Measurements from ENCODE around the gene HDAC1.

HDAC1 gene

GRCh38 chr1:32329931-32330466, 38.1 kb downstream of the HDAC1 start:
- H3K27ac Mint-ChIP-seq, result peak overlapping the region; percentile 81
- peaks cover 77% of the 10 kb centered on the region for H3K36me3 Mint-ChIP-seq
- no peak overlapping the region for H3K4me3 Mint-ChIP-seq
- no peaks in the 10 kb centered on the region for H3K27me3 Mint-ChIP-seq
- no peaks in the 10 kb centered on the region for H3K9me3 Mint-ChIP-seq
- DNase-seq, result no peak
- peaks cover 27% of the 10 kb centered on the region for H3K4me1 Mint-ChIP-seq
- CTCF ChIA-PET, result interaction anchor here (1.3 kb wide), 1 partner anchor 82 kb away, joined by 3 read pairs; no protein-coding TSS in a partner anchor

GRCh38 chr1:32330558-32331151, 38.8 kb downstream of the HDAC1 start:
- CTCF ChIA-PET, result interaction anchor here (1.3 kb wide), 1 partner anchor 82 kb away, joined by 3 read pairs; no protein-coding TSS in a partner anchor
- no peak overlapping the region for H3K4me3 Mint-ChIP-seq
- peaks cover 71% of the 10 kb centered on the region for H3K36me3 Mint-ChIP-seq
- no peaks in the 10 kb centered on the region for H3K27me3 Mint-ChIP-seq
- no peaks in the 10 kb centered on the region for H3K9me3 Mint-ChIP-seq
- peaks cover 25% of the 10 kb centered on the region for H3K4me1 Mint-ChIP-seq
- H3K27ac Mint-ChIP-seq, result no peak overlapping the region
- no peak for DNase-seq

GRCh38 chr1:32331549-32331948, 39.7 kb downstream of the HDAC1 start:
- Mint-ChIP-seq H3K36me3 (peaks cover 64% of the 10 kb centered on the region), H3K4me1 (peaks cover 25% of the 10 kb centered on the region), H3K9me3 (no peaks in the 10 kb centered on the region), H3K27me3 (no peaks in the 10 kb centered on the region), H3K4me3 (no peak overlapping the region), H3K27ac (no peak overlapping the region)
- CTCF ChIA-PET, result interaction anchor here (0.6 to 1.3 kb wide), 2 partner anchors 51 to 83 kb away, joined by 3 read pairs; no protein-coding TSS in a partner anchor
- DNase-seq, result no peak

- CTCF ChIA-PET, result interaction anchor here (0.6 to 1.7 kb wide), 3 partner anchors 11 to 117 kb away, joined by 3 to 8 read pairs (median 3); no protein-coding TSS in a partner anchor
- H3K4me3 Mint-ChIP-seq, result no peak overlapping the region
- peaks cover 33% of the 10 kb centered on the region for H3K4me1 Mint-ChIP-seq
- peaks cover 9% of the 10 kb centered on the region for H3K27me3 Mint-ChIP-seq
- no peaks in the 10 kb centered on the region for H3K9me3 Mint-ChIP-seq
- peaks cover 61% of the 10 kb centered on the region for H3K36me3 Mint-ChIP-seq
- DNase-seq, result no peak
- H3K27ac Mint-ChIP-seq, result peak overlapping the region; percentile 42
Observed at GRCh38 chr1:32332290-32333079, 40.6 kb downstream of the HDAC1 start.

- H3K9me3 Mint-ChIP-seq, result no peaks in the 10 kb centered on the region
- peaks cover 53% of the 10 kb centered on the region for H3K36me3 Mint-ChIP-seq
- H3K27me3 Mint-ChIP-seq, result peaks cover 16% of the 10 kb centered on the region
- CTCF ChIA-PET, result interaction anchor here (1.0 to 1.7 kb wide), 3 partner anchors 12 to 117 kb away, joined by 3 to 8 read pairs (median 4); no protein-coding TSS in a partner anchor
- H3K4me1 Mint-ChIP-seq, result peaks cover 40% of the 10 kb centered on the region
- H3K27ac Mint-ChIP-seq, result peak overlapping the region; percentile 39
- DNase-seq, result no peak
- peak overlapping the region; percentile 89 for H3K4me3 Mint-ChIP-seq
Observed at GRCh38 chr1:32333251-32333963, 41.5 kb downstream of the HDAC1 start.

- peak; percentile 25 for DNase-seq
- H3K27me3 Mint-ChIP-seq, result peaks cover 23% of the 10 kb centered on the region
- no peaks in the 10 kb centered on the region for H3K9me3 Mint-ChIP-seq
- peaks cover 43% of the 10 kb centered on the region for H3K36me3 Mint-ChIP-seq
- CTCF ChIA-PET, result interaction anchor here (1.0 to 1.5 kb wide), 2 partner anchors 25 to 51 kb away, joined by 3 to 4 read pairs; no protein-coding TSS in a partner anchor
- H3K4me1 Mint-ChIP-seq, result peaks cover 44% of the 10 kb centered on the region
- H3K4me3 Mint-ChIP-seq, result peak overlapping the region; percentile 89
- H3K27ac Mint-ChIP-seq, result peak overlapping the region; percentile 76
Observed at GRCh38 chr1:32334274-32334861, 42.5 kb downstream of the HDAC1 start.

GRCh38 chr1:32334864-32335534, 43.1 kb downstream of the HDAC1 start:
- peaks cover 46% of the 10 kb centered on the region for H3K4me1 Mint-ChIP-seq

GRCh38 chr1:32335535-32335789, 43.6 kb downstream of the HDAC1 start:
- Mint-ChIP-seq H3K4me3 (peak overlapping the region; percentile 89), H3K27me3 (peaks cover 23% of the 10 kb centered on the region), H3K4me1 (peaks cover 48% of the 10 kb centered on the region), H3K9me3 (no peaks in the 10 kb centered on the region), H3K27ac (no peak overlapping the region), H3K36me3 (peaks cover 34% of the 10 kb centered on the region)
- CTCF ChIA-PET, result interaction anchor here (0.9 to 1.8 kb wide), 6 partner anchors 10 to 120 kb away, joined by 3 to 7 read pairs (median 3); no protein-coding TSS in a partner anchor
- DNase-seq, result no peak

More at GRCh38 chr1:32334864-32335534, 43.1 kb downstream of the HDAC1 start:
- CTCF ChIA-PET, result interaction anchor here (0.9 to 1.0 kb wide), 2 partner anchors 24 to 37 kb away, joined by 3 read pairs; no protein-coding TSS in a partner anchor
- H3K4me3 Mint-ChIP-seq, result peak overlapping the region; percentile 89
- peak overlapping the region; percentile 73 for H3K27ac Mint-ChIP-seq
- H3K27me3 Mint-ChIP-seq, result peaks cover 23% of the 10 kb centered on the region
- peak; percentile 76 for DNase-seq
- no peaks in the 10 kb centered on the region for H3K9me3 Mint-ChIP-seq
- peaks cover 37% of the 10 kb centered on the region for H3K36me3 Mint-ChIP-seq

- Mint-ChIP-seq H3K9me3 (no peaks in the 10 kb centered on the region), H3K36me3 (peaks cover 29% of the 10 kb centered on the region), H3K4me1 (peaks cover 48% of the 10 kb centered on the region), H3K27me3 (peaks cover 23% of the 10 kb centered on the region), H3K4me3 (peak within 1 kb of the TSS; percentile 89), H3K27ac (peak within 1 kb of the TSS; percentile 73)
- peak; percentile 89 for DNase-seq
- CTCF ChIA-PET, result interaction anchor here (0.7 to 1.8 kb wide), 8 partner anchors 9 to 126 kb away, joined by 3 to 7 read pairs (median 3); no protein-coding TSS in a partner anchor
Observed at GRCh38 chr1:32335790-32336590, 44.1 kb downstream of the HDAC1 start, which contains the start of gene MARCKSL1. Gene MARCKSL1 (minus strand): TSS chr1:32336233. CDS start chr1:32336033, 200 bp downstream.

GRCh38 chr1:32336591-32336932, 44.7 kb downstream of the HDAC1 start:
- DNase-seq, result no peak
- H3K27me3 Mint-ChIP-seq, result peaks cover 23% of the 10 kb centered on the region
- peaks cover 49% of the 10 kb centered on the region for H3K4me1 Mint-ChIP-seq
- peak overlapping the region; percentile 59 for H3K4me3 Mint-ChIP-seq
- no peaks in the 10 kb centered on the region for H3K9me3 Mint-ChIP-seq
- peaks cover 23% of the 10 kb centered on the region for H3K36me3 Mint-ChIP-seq
- CTCF ChIA-PET, result interaction anchor here (0.7 to 1.8 kb wide), 7 partner anchors 9 to 126 kb away, joined by 3 to 7 read pairs (median 3); no protein-coding TSS in a partner anchor
- no peak overlapping the region for H3K27ac Mint-ChIP-seq

- H3K4me1 Mint-ChIP-seq, result peaks cover 55% of the 10 kb centered on the region
- peak; percentile 75 for DNase-seq
- H3K9me3 Mint-ChIP-seq, result no peaks in the 10 kb centered on the region
- peak overlapping the region; percentile 56 for H3K4me3 Mint-ChIP-seq
- H3K27ac Mint-ChIP-seq, result no peak overlapping the region
- peaks cover 17% of the 10 kb centered on the region for H3K36me3 Mint-ChIP-seq
- H3K27me3 Mint-ChIP-seq, result peaks cover 23% of the 10 kb centered on the region
- CTCF ChIA-PET, result interaction anchor here (1.6 to 1.8 kb wide), 2 partner anchors 15 to 121 kb away, joined by 5 to 7 read pairs; no protein-coding TSS in a partner anchor
Observed at GRCh38 chr1:32336963-32337675, 45.2 kb downstream of the HDAC1 start.

Data from activated naive CD4-positive, alpha-beta T cell treated with anti-CD3 and anti-CD28 coated beads, Interleukin-2, amount 10 ng/mL, durations not matched to agents 7 days and 5 days (primary cell).